DND-41 (cell line): Measurements from ENCODE around the gene SUCO.

Experiments
- ATAC-seq: fragments of 200-7000 bp; cut with Tn5 transposase; 3 replicates; pipeline ENCODE4 v1.9.1; 2021; ENCODE audit warnings: low read depth; ENCODE audit not compliant: insufficient read depth
- DNase-seq: peaks from one replicate; pipeline ENCODE4 v3.0.0-alpha.2; 2020
- H2AFZ ChIP-seq: 2 replicates; pipeline ENCODE4 v1.6.0; 2012; ENCODE audit warnings: low read depth, low read length
- H3K27ac ChIP-seq: 2 replicates; pipeline ENCODE4 v1.5.1; 2012; ENCODE audit warnings: low read length, inconsistent platforms
- H3K27me3 ChIP-seq: fragments of 200-600 bp; sonication (generic); 2 replicates; pipeline ENCODE4 v1.6.0; 2012; ENCODE audit warnings: low read length, mild to moderate bottlenecking, inconsistent platforms; ENCODE audit not compliant: insufficient read depth, poor library complexity
- H3K36me3 ChIP-seq: 2 replicates; pipeline ENCODE4 v1.5.1; 2012; ENCODE audit warnings: low read length, inconsistent platforms; ENCODE audit not compliant: insufficient read depth
- H3K4me1 ChIP-seq: 2 replicates; pipeline ENCODE4 v1.5.1; 2012; ENCODE audit warnings: mild to moderate bottlenecking, low read length; ENCODE audit not compliant: insufficient read depth
- H3K4me2 ChIP-seq: 2 replicates; pipeline ENCODE4 v1.6.0; 2012; ENCODE audit warnings: mild to moderate bottlenecking, moderate library complexity, low read length, inconsistent platforms; ENCODE audit not compliant: insufficient read depth
- H3K4me3 ChIP-seq, 2 experiments: fragments of 200-600 bp in 1 of 2; shearing (Covaris generic) in 1 of 2; 2 replicates each; pipeline ENCODE4 v1.5.1; 2012 to 2016; ENCODE audit warnings: inconsistent platforms in 2 of 2, low read length in 2 of 2, mild to moderate bottlenecking in 2 of 2, low read depth in 1 of 2, moderate library complexity in 1 of 2
- H3K79me2 ChIP-seq: 2 replicates; pipeline ENCODE4 v1.6.0; 2012; ENCODE audit warnings: low read length, inconsistent platforms; ENCODE audit not compliant: insufficient read depth
- H3K9ac ChIP-seq: 2 replicates; pipeline ENCODE4 v1.6.0; 2012; ENCODE audit warnings: low read depth, mild to moderate bottlenecking, inconsistent platforms, low read length, moderate library complexity
- H3K9me3 ChIP-seq: 2 replicates; pipeline ENCODE4 v1.5.1; 2012; ENCODE audit warnings: low read length, moderate library complexity, mild to moderate bottlenecking, inconsistent platforms; ENCODE audit not compliant: insufficient read depth, severe bottlenecking
- H4K20me1 ChIP-seq: 2 replicates; pipeline ENCODE4 v1.6.0; 2012; ENCODE audit warnings: low read length; ENCODE audit not compliant: insufficient read depth
- CTCF ChIP-seq: IDR thresholded peaks from 2 replicates; pipeline ENCODE4 v1.5.1; 2012; ENCODE audit warnings: borderline replicate concordance, low read length, moderate library complexity, mild to moderate bottlenecking; ENCODE audit not compliant: poor library complexity, severe bottlenecking; ENCODE audit errors: extremely low read depth
- EZH2 ChIP-seq: IDR thresholded peaks from 3 replicates; pipeline ENCODE4 v1.6.1; 2012; ENCODE audit warnings: borderline replicate concordance, low read depth, mild to moderate bottlenecking, moderate library complexity, low read length, inconsistent platforms; ENCODE audit not compliant: severe bottlenecking

The SUCO gene

GRCh38 chr1:172513479-172513878 lies 19.5 kb upstream of the SUCO start:
- no peak overlapping the region for H3K27ac ChIP-seq
- H3K79me2 ChIP-seq: no peaks in the 10 kb centered on the region
- no peak overlapping the region for H3K9ac ChIP-seq
- H3K9me3 ChIP-seq: peaks cover 4% of the 10 kb centered on the region
- no peaks in the 10 kb centered on the region for H3K36me3 ChIP-seq
- H2AFZ ChIP-seq: no peak overlapping the region
- H4K20me1 ChIP-seq: no peaks in the 10 kb centered on the region
- no peak overlapping the region for H3K4me2 ChIP-seq
- no peak for ATAC-seq
- TF ChIP-seq CTCF: no peak
- TF ChIP-seq EZH2: no peak
- H3K4me3 ChIP-seq: no peak overlapping the region
- DNase-seq: no peak
- H3K27me3 ChIP-seq: no peaks in the 10 kb centered on the region
- H3K4me1 ChIP-seq: no peaks in the 10 kb centered on the region

- DNase-seq (no peak), ATAC-seq (no peak)
- H3K27me3 ChIP-seq: no peaks in the 10 kb centered on the region
- no peak overlapping the region for H3K27ac ChIP-seq
- no peak for TF ChIP-seq EZH2
- no peak for TF ChIP-seq CTCF
- peaks cover 4% of the 10 kb centered on the region for H3K9me3 ChIP-seq
- no peaks in the 10 kb centered on the region for H3K4me1 ChIP-seq
- H3K9ac ChIP-seq: no peak overlapping the region
- no peak overlapping the region for H2AFZ ChIP-seq
- H3K4me2 ChIP-seq: no peak overlapping the region
- H4K20me1 ChIP-seq: no peaks in the 10 kb centered on the region
- H3K36me3 ChIP-seq: no peaks in the 10 kb centered on the region
- no peak overlapping the region for H3K4me3 ChIP-seq
- H3K79me2 ChIP-seq: no peaks in the 10 kb centered on the region
These were observed 18.8 kb upstream of the SUCO start for GRCh38 chr1:172514108-172514507.

- no peak for DNase-seq
- no peaks in the 10 kb centered on the region for H4K20me1 ChIP-seq
- H2AFZ ChIP-seq: no peak overlapping the region
- no peak overlapping the region for H3K27ac ChIP-seq
- H3K9ac ChIP-seq: no peak overlapping the region
- TF ChIP-seq CTCF (no peak), EZH2 (no peak)
- ATAC-seq: no peak
- no peaks in the 10 kb centered on the region for H3K4me1 ChIP-seq
- H3K4me2 ChIP-seq: no peak overlapping the region
- no peaks in the 10 kb centered on the region for H3K27me3 ChIP-seq
- H3K36me3 ChIP-seq: no peaks in the 10 kb centered on the region
- H3K79me2 ChIP-seq: no peaks in the 10 kb centered on the region
- H3K4me3 ChIP-seq: no peak overlapping the region
- peaks cover 4% of the 10 kb centered on the region for H3K9me3 ChIP-seq
These were observed 17.5 kb upstream of the SUCO start for GRCh38 chr1:172515436-172515835.

- H3K27ac ChIP-seq: no peak overlapping the region
These were observed 17.0 kb upstream of the SUCO start for GRCh38 chr1:172515927-172516326.

More at GRCh38 chr1:172515927-172516326, 17.0 kb upstream of the SUCO start:
- TF ChIP-seq EZH2: no peak
- no peak for TF ChIP-seq CTCF
- DNase-seq (no peak), ATAC-seq (no peak)
- Histone ChIP-seq H2AFZ (0 out of 2 replicates have a peak overlapping the region, but pooled peaks have one; percentile 11), H4K20me1 (no peaks in the 10 kb centered on the region), H3K4me2 (no peak overlapping the region), H3K27me3 (no peaks in the 10 kb centered on the region), H3K4me1 (no peaks in the 10 kb centered on the region), H3K36me3 (no peaks in the 10 kb centered on the region), H3K9me3 (peaks cover 4% of the 10 kb centered on the region), H3K79me2 (no peaks in the 10 kb centered on the region), H3K4me3 (no peak overlapping the region), H3K9ac (no peak overlapping the region)
